ENCODE data around the gene UBASH3A.

UBASH3A gene

DNA sequence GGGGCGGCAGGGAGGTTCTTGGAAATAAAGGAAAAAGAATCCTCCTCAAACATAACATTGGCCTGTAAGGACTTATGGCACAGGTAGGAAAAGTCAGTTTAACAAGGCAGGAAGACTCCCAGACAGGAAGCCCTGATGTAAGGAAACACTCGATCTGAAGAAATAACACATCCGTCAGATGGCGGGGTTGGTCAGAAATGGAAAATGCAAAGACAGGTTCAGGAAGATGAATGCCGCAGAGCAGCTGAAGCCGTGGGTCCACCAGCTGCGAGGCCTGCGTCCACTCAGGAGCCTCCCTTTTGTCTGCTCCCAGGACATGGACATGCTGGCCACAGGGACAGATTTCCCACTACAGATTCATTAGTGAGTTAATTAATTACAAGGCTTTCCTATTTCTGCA, 88.5 kb downstream of the UBASH3A start:
- no peak for DNase-seq (ENCODE audit: low spot score)
- no peak overlapping the region for H3K14ac ChIP-seq (ENCODE audit: low read length)
- no peak overlapping the region for H3K4me3 ChIP-seq (ENCODE audit: low read length in 2 of 2)
- H2BK15ac ChIP-seq (ENCODE audit: low read length): no peak overlapping the region
- no peaks in the 10 kb centered on the region for H3K36me3 ChIP-seq (replicated peaks in 1 of 2; ENCODE audit: control insufficient read depth in 2 of 2, insufficient read depth in 2 of 2, low read length in 2 of 2)
- H2BK12ac ChIP-seq (ENCODE audit: low read length): no peak overlapping the region
- peaks cover 0 to 17% (median 0%) of the 10 kb centered on the region in 3 experiments for H3K27me3 ChIP-seq (ENCODE audit: control insufficient read depth in 3 of 3, insufficient read depth in 3 of 3, low read depth in 1 of 3, low read length in 3 of 3)
- no peak overlapping the region for H2AK5ac ChIP-seq (ENCODE audit: low read depth, low read length)
- no peak overlapping the region for H3K27ac ChIP-seq (replicated peaks; ENCODE audit: low read length)
- H3K79me1 ChIP-seq (ENCODE audit: low read depth, low read length): no peaks in the 10 kb centered on the region
- no peak overlapping the region for H2BK120ac ChIP-seq (ENCODE audit: low read depth, low read length)
- H3K4me1 ChIP-seq (ENCODE audit: control insufficient read depth in 2 of 2, insufficient read depth in 1 of 2, low read depth in 1 of 2, low read length in 2 of 2): peaks cover 4 to 8% of the 10 kb centered on the region in 2 donors
- H4K91ac ChIP-seq (ENCODE audit: low read depth, low read length, poor library complexity): no peak overlapping the region
- H3K9ac ChIP-seq (ENCODE audit: low read depth, low read length, poor library complexity): no peak overlapping the region
- WGBS, 2 donors (ENCODE audit: extremely low coverage in 2 of 2, insufficient read length in 2 of 2, insufficient replicate concordance in 1 of 2): no CpG with 5 or more reads among the region's 8 CpGs
- H2BK5ac ChIP-seq (ENCODE audit: low read length): no peak overlapping the region
- no peak overlapping the region for H3K23ac ChIP-seq (ENCODE audit: low read depth, low read length, poor library complexity)
- no peak overlapping the region for H3K4ac ChIP-seq (ENCODE audit: low read length)
- H3K18ac ChIP-seq (ENCODE audit: low read length): no peak overlapping the region
- no peak overlapping the region for H2AFZ ChIP-seq (ENCODE audit: low read length)
- H3K9me3 ChIP-seq (replicated peaks in 1 of 2; ENCODE audit: control insufficient read depth in 2 of 2, insufficient read depth in 1 of 2, low read depth in 1 of 2, low read length in 2 of 2): no peaks in the 10 kb centered on the region
- no peak overlapping the region for H3K4me2 ChIP-seq (ENCODE audit: insufficient read depth, low read length, poor library complexity, severe bottlenecking)
- no peak overlapping the region for H4K8ac ChIP-seq (ENCODE audit: low read depth, low read length)

DNA sequence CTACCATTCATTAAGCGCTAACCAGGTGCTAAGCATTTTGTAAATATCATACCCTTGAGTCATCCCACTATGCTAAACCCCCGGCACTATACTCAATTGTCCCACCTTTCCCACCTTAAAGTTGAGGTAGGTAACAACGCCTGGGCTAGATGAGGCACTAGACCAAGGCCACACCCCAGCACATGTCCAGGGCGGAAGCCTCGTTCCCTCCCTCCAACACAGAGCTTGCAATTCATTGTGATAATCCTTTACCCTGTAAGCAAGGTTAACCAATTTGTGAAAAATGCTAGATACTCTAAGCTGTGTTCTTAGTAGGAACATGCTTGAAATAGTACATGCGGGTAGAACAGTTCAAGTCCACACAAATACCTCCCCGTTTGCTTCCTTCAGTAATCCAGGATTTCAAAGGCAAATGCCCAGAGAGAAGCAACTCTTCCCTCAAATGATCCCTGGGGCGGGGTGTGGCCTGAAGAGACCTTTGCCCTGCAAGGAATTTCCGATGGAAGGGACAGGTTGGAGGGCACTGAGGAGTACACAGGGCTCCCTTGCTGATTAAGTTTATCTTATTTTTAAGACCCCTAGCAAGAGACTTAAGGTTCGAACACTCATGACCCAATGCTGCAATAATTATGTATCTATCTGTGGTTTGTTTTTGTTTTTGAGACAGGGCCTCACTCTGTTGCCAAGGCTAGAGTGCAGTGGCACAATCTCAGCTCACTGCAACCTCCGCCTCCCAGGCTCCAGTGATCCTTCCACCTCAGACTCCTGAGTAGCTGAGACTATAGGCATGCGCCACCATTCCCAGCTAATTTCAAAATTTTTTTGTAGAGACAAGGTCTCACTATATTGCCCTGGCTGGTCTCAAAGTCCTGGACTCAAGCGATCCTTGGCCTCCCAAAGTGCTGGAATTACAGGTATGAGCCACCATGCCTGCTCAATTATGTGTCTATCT, 89.7 kb downstream of the UBASH3A start:
- H3K4ac ChIP-seq (ENCODE audit: low read length): no peak overlapping the region
- no peak overlapping the region for H2BK15ac ChIP-seq (ENCODE audit: low read length)
- no peak overlapping the region for H2BK12ac ChIP-seq (ENCODE audit: low read length)
- H2BK120ac ChIP-seq (ENCODE audit: low read depth, low read length): no peak overlapping the region
- no peaks in the 10 kb centered on the region for H3K79me1 ChIP-seq (ENCODE audit: low read depth, low read length)
- H3K9me3 ChIP-seq (replicated peaks in 1 of 2; ENCODE audit: control insufficient read depth in 2 of 2, insufficient read depth in 1 of 2, low read depth in 1 of 2, low read length in 2 of 2): no peaks in the 10 kb centered on the region
- no peak overlapping the region for H4K91ac ChIP-seq (ENCODE audit: low read depth, low read length, poor library complexity)
- no peak overlapping the region for H2BK5ac ChIP-seq (ENCODE audit: low read length)
- no peak overlapping the region for H2AFZ ChIP-seq (ENCODE audit: low read length)
- H3K4me1 ChIP-seq (ENCODE audit: control insufficient read depth in 2 of 2, insufficient read depth in 1 of 2, low read depth in 1 of 2, low read length in 2 of 2): peaks cover 4 to 8% of the 10 kb centered on the region in 2 donors
- no peak overlapping the region for H3K4me2 ChIP-seq (ENCODE audit: insufficient read depth, low read length, poor library complexity, severe bottlenecking)
- H3K4me3 ChIP-seq (ENCODE audit: low read length in 2 of 2): no peak overlapping the region
- no peak overlapping the region for H3K9ac ChIP-seq (ENCODE audit: low read depth, low read length, poor library complexity)
- no peak overlapping the region for H4K8ac ChIP-seq (ENCODE audit: low read depth, low read length)
- no CpG with 5 or more reads among the region's 13 CpGs for WGBS, 2 donors (ENCODE audit: extremely low coverage in 2 of 2, insufficient read length in 2 of 2, insufficient replicate concordance in 1 of 2)
- H3K18ac ChIP-seq (ENCODE audit: low read length): no peak overlapping the region
- peaks cover 0 to 17% (median 0%) of the 10 kb centered on the region in 3 experiments for H3K27me3 ChIP-seq (ENCODE audit: control insufficient read depth in 3 of 3, insufficient read depth in 3 of 3, low read depth in 1 of 3, low read length in 3 of 3)
- H3K27ac ChIP-seq (replicated peaks; ENCODE audit: low read length): no peak overlapping the region
- DNase-seq (ENCODE audit: low spot score): no peak
- H2AK5ac ChIP-seq (ENCODE audit: low read depth, low read length): no peak overlapping the region
- H3K36me3 ChIP-seq (replicated peaks in 1 of 2; ENCODE audit: control insufficient read depth in 2 of 2, insufficient read depth in 2 of 2, low read length in 2 of 2): no peaks in the 10 kb centered on the region
- H3K23ac ChIP-seq (ENCODE audit: low read depth, low read length, poor library complexity): no peak overlapping the region
- H3K14ac ChIP-seq (ENCODE audit: low read length): no peak overlapping the region

DNA sequence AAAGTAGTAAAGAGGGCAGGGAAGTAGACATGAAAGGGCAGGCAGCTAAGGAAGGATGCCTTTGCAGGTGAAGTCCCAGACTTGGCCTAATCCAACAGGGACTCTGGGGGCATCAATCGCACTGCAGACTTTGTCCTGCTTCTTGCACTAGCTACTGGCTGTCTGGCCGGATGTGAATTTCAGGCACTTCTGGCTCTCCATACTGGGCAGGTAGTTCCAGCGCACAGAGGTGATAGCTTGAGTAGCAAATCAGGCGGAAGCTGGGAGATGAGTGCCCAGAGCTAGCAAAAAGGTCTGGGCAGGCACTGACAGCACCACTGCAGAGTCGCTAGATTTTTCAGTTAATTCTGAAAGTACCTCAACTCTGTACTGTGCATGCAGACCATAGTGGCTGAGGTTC, 91.3 kb downstream of the UBASH3A start:
- Histone ChIP-seq H4K8ac (ENCODE audit: low read depth, low read length) (no peak overlapping the region), H3K4me3 (ENCODE audit: low read length in 2 of 2) (no peak overlapping the region), H2BK5ac (ENCODE audit: low read length) (peak overlapping the region; percentile 35), H3K27ac (replicated peaks; ENCODE audit: low read length) (no peak overlapping the region), H2BK120ac (ENCODE audit: low read depth, low read length) (no peak overlapping the region), H3K4ac (ENCODE audit: low read length) (no peak overlapping the region), H3K9ac (ENCODE audit: low read depth, low read length, poor library complexity) (peak overlapping the region; percentile 26), H2BK15ac (ENCODE audit: low read length) (no peak overlapping the region), H2BK12ac (ENCODE audit: low read length) (no peak overlapping the region), H3K4me1 (ENCODE audit: control insufficient read depth in 2 of 2, insufficient read depth in 1 of 2, low read depth in 1 of 2, low read length in 2 of 2) (peaks cover 8 to 10% of the 10 kb centered on the region in 2 donors), H3K14ac (ENCODE audit: low read length) (no peak overlapping the region), H2AFZ (ENCODE audit: low read length) (no peak overlapping the region), H3K36me3 (replicated peaks in 1 of 2; ENCODE audit: control insufficient read depth in 2 of 2, insufficient read depth in 2 of 2, low read length in 2 of 2) (no peaks in the 10 kb centered on the region), H2AK5ac (ENCODE audit: low read depth, low read length) (peak overlapping the region; percentile 10), H3K9me3 (replicated peaks in 1 of 2; ENCODE audit: control insufficient read depth in 2 of 2, insufficient read depth in 1 of 2, low read depth in 1 of 2, low read length in 2 of 2) (no peaks in the 10 kb centered on the region), H4K91ac (ENCODE audit: low read depth, low read length, poor library complexity) (no peak overlapping the region), H3K18ac (ENCODE audit: low read length) (no peak overlapping the region), H3K23ac (ENCODE audit: low read depth, low read length, poor library complexity) (no peak overlapping the region), H3K79me1 (ENCODE audit: low read depth, low read length) (no peaks in the 10 kb centered on the region), H3K4me2 (ENCODE audit: insufficient read depth, low read length, poor library complexity, severe bottlenecking) (no peak overlapping the region), H3K27me3 (ENCODE audit: control insufficient read depth in 3 of 3, insufficient read depth in 3 of 3, low read depth in 1 of 3, low read length in 3 of 3) (peaks cover 0 to 17% (median 0%) of the 10 kb centered on the region in 3 experiments)
- DNase-seq (ENCODE audit: low spot score): no peak
- no CpG with 5 or more reads among the region's 5 CpGs for WGBS, 2 donors (ENCODE audit: extremely low coverage in 2 of 2, insufficient read length in 2 of 2, insufficient replicate concordance in 1 of 2)

DNA sequence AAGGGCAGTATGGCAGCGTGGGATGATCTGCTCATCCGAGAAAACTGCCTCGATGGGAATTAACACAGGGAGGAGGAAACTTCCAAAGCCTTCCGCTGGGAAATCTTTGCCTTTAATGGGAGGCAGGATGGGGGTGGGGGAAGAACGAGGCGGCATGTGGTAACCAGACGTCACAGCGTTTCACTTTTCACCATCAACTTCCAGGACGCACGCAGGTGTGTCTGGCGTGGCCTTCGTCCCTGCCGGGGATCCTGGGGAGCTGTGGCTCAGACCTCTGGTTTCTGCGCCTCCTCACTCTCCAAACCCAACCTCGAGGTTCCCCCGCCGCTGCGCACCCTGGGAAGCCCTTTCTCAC, 92.0 kb downstream of the UBASH3A start:
- Histone ChIP-seq H3K36me3 (replicated peaks in 1 of 2; ENCODE audit: control insufficient read depth in 2 of 2, insufficient read depth in 2 of 2, low read length in 2 of 2) (no peaks in the 10 kb centered on the region), H3K27ac (replicated peaks; ENCODE audit: low read length) (no peak overlapping the region), H3K9ac (ENCODE audit: low read depth, low read length, poor library complexity) (peak overlapping the region; percentile 9), H3K4me1 (ENCODE audit: control insufficient read depth in 2 of 2, insufficient read depth in 1 of 2, low read depth in 1 of 2, low read length in 2 of 2) (peaks cover 8 to 10% of the 10 kb centered on the region in 2 donors), H3K27me3 (ENCODE audit: control insufficient read depth in 3 of 3, insufficient read depth in 3 of 3, low read depth in 1 of 3, low read length in 3 of 3) (peaks cover 0 to 17% (median 0%) of the 10 kb centered on the region in 3 experiments), H2AFZ (ENCODE audit: low read length) (peak overlapping the region; percentile 84), H3K9me3 (replicated peaks in 1 of 2; ENCODE audit: control insufficient read depth in 2 of 2, insufficient read depth in 1 of 2, low read depth in 1 of 2, low read length in 2 of 2) (no peaks in the 10 kb centered on the region), H2AK5ac (ENCODE audit: low read depth, low read length) (no peak overlapping the region), H3K79me1 (ENCODE audit: low read depth, low read length) (no peaks in the 10 kb centered on the region), H2BK5ac (ENCODE audit: low read length) (no peak overlapping the region), H3K14ac (ENCODE audit: low read length) (no peak overlapping the region), H2BK120ac (ENCODE audit: low read depth, low read length) (no peak overlapping the region), H2BK15ac (ENCODE audit: low read length) (no peak overlapping the region), H3K4me2 (ENCODE audit: insufficient read depth, low read length, poor library complexity, severe bottlenecking) (peak overlapping the region; percentile 78), H2BK12ac (ENCODE audit: low read length) (no peak overlapping the region), H3K4me3 (ENCODE audit: low read length in 2 of 2) (peak overlapping the region; percentile 64 to 80), H4K8ac (ENCODE audit: low read depth, low read length) (no peak overlapping the region), H3K4ac (ENCODE audit: low read length) (no peak overlapping the region), H4K91ac (ENCODE audit: low read depth, low read length, poor library complexity) (no peak overlapping the region), H3K23ac (ENCODE audit: low read depth, low read length, poor library complexity) (no peak overlapping the region), H3K18ac (ENCODE audit: low read length) (peak overlapping the region; percentile 20)
- no peak for DNase-seq (ENCODE audit: low spot score)
- WGBS, 2 donors (ENCODE audit: extremely low coverage in 2 of 2, insufficient read length in 2 of 2, insufficient replicate concordance in 1 of 2): no CpG with 5 or more reads among the region's 18 CpGs
